HG03442 (cell line): ENCODE results near the gene CDC42BPB.

Experiments
- ATAC-seq: cut with Tn5 transposase; IDR thresholded peaks from one replicate; pipeline ENCODE4 v1.9.1; 2021; ENCODE audit warnings: mild to moderate bottlenecking, moderate library complexity; ENCODE audit not compliant: unreplicated experiment

CDC42BPB gene, protein sequence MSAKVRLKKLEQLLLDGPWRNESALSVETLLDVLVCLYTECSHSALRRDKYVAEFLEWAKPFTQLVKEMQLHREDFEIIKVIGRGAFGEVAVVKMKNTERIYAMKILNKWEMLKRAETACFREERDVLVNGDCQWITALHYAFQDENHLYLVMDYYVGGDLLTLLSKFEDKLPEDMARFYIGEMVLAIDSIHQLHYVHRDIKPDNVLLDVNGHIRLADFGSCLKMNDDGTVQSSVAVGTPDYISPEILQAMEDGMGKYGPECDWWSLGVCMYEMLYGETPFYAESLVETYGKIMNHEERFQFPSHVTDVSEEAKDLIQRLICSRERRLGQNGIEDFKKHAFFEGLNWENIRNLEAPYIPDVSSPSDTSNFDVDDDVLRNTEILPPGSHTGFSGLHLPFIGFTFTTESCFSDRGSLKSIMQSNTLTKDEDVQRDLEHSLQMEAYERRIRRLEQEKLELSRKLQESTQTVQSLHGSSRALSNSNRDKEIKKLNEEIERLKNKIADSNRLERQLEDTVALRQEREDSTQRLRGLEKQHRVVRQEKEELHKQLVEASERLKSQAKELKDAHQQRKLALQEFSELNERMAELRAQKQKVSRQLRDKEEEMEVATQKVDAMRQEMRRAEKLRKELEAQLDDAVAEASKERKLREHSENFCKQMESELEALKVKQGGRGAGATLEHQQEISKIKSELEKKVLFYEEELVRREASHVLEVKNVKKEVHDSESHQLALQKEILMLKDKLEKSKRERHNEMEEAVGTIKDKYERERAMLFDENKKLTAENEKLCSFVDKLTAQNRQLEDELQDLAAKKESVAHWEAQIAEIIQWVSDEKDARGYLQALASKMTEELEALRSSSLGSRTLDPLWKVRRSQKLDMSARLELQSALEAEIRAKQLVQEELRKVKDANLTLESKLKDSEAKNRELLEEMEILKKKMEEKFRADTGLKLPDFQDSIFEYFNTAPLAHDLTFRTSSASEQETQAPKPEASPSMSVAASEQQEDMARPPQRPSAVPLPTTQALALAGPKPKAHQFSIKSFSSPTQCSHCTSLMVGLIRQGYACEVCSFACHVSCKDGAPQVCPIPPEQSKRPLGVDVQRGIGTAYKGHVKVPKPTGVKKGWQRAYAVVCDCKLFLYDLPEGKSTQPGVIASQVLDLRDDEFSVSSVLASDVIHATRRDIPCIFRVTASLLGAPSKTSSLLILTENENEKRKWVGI (N-terminal part only)

DNA sequence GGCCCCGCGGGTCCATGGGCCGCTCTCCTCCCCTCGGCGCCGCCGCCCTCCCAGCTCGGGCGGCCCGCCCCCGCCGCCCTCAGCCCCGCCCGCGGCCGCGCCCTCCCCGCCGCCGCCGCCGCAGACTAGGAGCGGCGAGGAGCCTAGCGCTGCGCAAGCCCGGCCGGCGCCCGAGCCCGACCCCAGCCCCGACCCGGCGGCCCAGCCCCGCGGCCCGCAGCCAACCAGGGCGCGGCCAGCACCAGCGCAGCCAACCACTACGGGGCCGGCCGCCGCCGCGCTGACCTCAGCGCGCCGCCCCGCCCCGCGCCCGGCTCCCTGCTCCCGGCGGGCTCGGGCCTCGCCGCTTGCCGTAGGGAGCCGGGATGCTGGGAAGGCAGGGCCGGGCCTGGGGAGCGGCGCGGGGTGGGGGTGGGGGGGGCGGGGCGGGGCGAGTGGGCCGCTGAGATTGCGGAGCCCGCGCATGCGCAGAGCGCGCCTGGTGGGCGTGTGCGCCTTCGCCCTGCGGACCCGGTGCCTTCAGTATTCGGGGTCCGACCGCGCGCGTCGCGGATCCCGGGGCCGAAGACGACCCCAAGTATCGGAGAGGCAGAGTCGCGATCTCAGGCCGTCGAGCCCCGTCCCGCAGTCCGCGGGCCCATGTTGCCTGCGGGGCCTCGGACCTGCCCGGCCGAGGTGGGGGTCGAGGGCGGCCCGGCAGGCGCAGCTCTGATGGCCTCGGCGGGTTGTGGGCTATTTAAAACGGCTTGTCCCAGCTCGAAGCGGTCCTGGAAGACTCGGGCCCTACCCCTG lies at the start of gene CDC42BPB:
TSS of gene CDC42BPB (minus strand) at position 178 of the 792 bp plus-strand sequence. CDS start 376 bp downstream, outside the sequence.
- ATAC-seq: peak; percentile 77

DNA sequence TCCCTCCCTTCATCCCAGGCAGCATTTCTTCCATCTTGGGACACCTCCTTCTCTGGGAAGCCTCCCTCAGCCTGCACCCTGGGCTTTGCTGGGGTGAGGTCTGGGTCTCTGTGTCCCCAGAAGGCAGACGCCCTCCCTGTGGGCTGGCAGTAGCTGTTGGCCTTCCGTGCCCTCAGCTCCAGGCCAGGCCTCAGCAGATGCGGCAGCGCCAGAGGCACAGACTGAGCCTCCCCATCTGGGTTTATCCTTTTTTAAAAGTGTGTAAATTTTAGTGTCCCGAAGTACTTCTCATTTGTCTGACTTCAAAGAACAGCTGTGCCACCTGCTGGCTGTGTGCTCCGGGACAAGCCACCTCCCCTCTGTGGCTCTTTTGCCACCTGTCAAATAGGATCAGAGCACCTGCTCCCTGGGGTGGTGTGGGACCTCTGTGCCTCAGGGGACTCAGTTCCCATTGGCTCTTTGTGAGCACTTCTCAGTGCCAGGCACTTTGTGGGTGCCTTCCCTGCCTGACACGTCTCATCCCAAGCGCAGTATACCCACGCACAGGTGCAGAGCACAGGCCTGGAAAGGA lies 48.3 kb upstream of the CDC42BPB start:
- ATAC-seq: no peak

DNA sequence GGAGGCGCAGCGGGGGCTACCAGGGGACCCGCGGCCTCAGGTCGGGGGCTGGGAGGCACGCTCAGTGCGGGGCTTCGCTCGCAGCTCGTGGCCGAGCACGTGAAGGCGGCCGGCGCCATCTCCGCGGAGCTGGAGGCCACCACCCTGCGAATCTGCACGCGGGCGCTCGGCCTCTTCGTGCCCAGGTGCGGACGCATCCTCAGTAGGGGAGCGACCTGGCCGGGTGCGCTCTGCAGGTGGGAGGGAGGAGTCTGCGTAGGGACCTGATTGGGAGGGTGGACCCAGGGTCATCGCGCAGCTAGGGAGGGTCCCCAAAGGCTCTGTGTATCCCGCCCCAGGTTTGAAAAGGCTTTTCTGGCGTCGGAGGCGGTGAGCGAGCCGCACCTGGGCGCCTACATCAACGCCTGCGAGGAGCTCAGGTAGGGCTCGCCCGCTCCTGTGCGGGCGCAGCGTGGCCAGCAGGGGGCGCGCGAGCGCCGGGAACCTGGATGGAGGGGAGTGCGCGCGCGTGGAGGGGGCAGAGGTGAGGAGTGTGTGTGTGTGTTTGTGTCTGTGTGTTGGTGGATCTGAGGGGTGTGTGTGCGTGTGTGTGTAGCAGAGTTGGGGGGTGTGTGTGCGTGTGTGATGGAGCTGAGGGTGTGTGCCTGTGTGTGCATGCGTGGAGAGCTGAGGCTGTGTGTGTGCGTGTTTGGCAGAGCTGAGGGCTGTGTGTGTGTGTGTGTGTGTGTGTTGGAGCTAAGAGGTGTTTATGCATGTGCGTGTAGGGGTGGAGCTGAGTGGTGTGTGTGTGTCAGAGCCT lies 47.5 kb upstream of the CDC42BPB start:
- ATAC-seq: peak; percentile 40

- ATAC-seq: no peak
These were observed 47.0 kb upstream of the CDC42BPB start for GRCh38 chr14:103104389-103104653.

- no peak for ATAC-seq
These were observed 46.4 kb upstream of the CDC42BPB start for GRCh38 chr14:103103461-103104388.

DNA sequence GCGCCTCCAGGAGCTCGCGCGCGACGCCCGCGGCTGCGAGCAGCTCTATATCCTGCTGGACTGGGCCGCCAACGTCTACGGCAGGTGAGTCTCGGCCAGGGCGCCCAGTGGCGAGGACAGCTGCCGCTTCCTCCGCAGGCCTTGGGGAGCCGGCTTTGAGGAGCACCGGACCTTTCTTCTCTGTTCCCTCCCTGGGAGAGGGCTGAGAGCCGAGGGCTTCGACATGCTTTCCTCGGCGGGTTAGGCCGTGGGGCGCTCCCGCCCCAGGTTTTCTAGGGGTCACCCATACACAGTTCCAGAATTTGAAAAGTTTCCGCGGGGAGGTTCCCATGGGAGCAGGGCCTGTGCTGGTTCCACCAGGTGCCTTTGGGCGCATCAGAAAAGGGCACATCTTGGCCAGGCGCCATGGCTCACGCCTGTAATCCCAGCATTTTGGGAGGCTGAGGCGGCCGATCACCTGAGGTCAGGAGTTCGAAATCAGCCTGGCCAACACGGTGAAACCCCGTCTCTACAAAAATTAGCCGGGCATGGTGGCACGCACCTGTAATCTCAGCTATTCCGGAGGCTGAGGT lies 45.4 kb upstream of the CDC42BPB start:
- no peak for ATAC-seq

DNA sequence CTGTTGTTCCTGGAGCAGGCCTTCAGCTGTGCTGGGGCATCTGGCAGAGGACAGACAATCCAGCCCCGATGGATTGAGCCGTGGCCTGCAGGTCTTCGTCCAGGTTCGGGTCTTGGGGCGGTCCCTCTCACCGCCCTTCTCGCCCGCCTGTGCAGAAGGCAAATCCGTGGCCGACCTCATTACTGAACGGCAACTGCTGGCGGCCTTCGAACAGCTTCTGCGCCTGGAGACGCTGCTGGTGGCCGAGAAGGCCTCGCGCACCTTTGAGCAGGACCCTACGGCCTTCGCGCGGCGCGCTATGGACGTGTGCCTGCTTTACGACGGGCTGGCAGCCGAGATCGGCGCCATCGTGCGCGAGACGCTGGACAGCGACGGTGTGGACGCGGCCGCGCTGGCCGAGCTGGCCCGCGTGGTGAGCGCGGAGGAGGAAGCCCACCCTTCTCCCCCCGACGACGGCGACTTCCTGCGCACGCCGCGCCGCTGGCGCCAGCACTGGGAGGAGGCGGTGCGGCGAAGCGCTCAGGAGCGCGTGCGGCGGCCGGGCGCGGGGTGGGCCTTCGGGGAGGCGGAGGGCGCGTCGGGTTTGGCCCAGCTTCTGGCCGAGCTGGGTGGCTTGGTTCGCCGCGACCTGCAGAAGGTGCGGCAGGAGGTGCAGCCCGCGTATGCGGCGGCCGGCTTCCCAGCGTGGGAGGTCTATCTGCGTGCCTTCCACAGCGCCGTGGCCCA lies 44.8 kb upstream of the CDC42BPB start:
- ATAC-seq: no peak

GRCh38 chr14:103101257-103101962 lies 44.1 kb upstream of the CDC42BPB start:
- ATAC-seq: no peak

- ATAC-seq: no peak
These were observed 43.2 kb upstream of the CDC42BPB start for GRCh38 chr14:103100281-103101121.

GRCh38 chr14:103099733-103100280 lies 42.5 kb upstream of the CDC42BPB start:
- no peak for ATAC-seq

GRCh38 chr14:103099081-103099732 lies 41.9 kb upstream of the CDC42BPB start:
- no peak for ATAC-seq

GRCh38 chr14:103097994-103098957 lies 40.9 kb upstream of the CDC42BPB start:
- ATAC-seq: no peak

DNA sequence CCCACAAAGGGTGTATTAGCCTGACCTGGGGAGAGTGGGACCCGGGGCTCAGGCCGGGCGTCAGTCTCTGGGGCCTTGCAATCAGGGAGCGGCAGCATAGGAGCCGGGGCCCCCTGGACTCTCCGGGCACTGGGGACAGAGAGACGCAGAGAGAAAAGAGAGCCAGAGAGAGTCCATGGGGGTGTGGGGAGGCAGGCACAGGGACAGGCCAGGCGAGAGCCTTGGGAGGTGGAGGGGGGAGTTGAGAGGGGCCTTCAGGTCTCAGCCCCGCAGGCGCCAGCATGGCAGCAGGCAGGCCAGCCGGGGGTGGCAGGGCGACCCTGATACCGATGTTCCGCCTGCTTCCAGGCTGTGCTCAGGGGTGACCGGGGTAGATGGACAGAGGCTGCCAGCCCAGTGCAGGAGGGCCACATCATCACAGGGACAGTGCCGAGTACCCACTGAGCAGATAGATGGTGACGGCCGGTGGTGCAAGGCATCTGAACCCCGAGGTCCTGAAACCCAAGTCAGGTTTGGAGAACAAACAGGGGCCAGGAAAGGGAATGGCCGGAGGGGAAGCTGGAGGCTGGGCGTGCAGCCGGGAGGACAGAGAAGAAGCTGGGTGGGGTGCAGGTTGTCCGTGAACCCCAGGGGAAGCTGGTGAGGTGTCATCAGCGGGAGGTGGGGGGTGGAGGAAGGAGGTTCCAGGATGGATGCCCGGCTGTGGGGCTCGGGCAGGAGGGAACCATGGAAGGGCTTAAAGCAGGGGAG lies 40.1 kb upstream of the CDC42BPB start:
- ATAC-seq: no peak
